Endothelial cell (in vitro differentiated cells): ENCODE measurements around the gene WDR36. TPM values are rescaled to one million over a fixed set of nuclear protein-coding genes. Genes with fewer than 3 reads are reported as not detected.

Source experiments
- DNase-seq: peaks from one replicate; pipeline ENCODE4 v3.0.0; 2021; ENCODE audit warnings: low spot score
- H3K27ac Mint-ChIP-seq: one replicate; pipeline ENCODE4 v1.8.0; 2021; ENCODE audit warnings: mixed read lengths, inconsistent platforms; ENCODE audit not compliant: unreplicated experiment
- H3K27me3 Mint-ChIP-seq: one replicate; pipeline ENCODE4 v1.8.0; 2021; ENCODE audit warnings: mild to moderate bottlenecking, moderate library complexity, mixed read lengths, inconsistent platforms; ENCODE audit not compliant: unreplicated experiment
- H3K36me3 Mint-ChIP-seq: one replicate; pipeline ENCODE4 v1.8.0; 2021; ENCODE audit warnings: mild to moderate bottlenecking, low read depth, mixed read lengths, inconsistent platforms; ENCODE audit not compliant: unreplicated experiment
- H3K4me1 Mint-ChIP-seq: one replicate; pipeline ENCODE4 v1.8.0; 2021; ENCODE audit warnings: mild to moderate bottlenecking, mixed read lengths, inconsistent platforms; ENCODE audit not compliant: unreplicated experiment
- H3K4me3 Mint-ChIP-seq: one replicate; pipeline ENCODE4 v1.8.0; 2021; ENCODE audit warnings: mild to moderate bottlenecking, mixed read lengths, inconsistent platforms; ENCODE audit not compliant: unreplicated experiment
- H3K9me3 Mint-ChIP-seq: one replicate; pipeline ENCODE4 v1.8.0; 2021; ENCODE audit warnings: mixed read lengths, inconsistent platforms; ENCODE audit not compliant: unreplicated experiment
- CTCF ChIP-seq: fragments of 200-600 bp; sonication (generic); IDR thresholded peaks from one replicate; pipeline ENCODE4 v1.5.0; 2021; ENCODE audit warnings: antibody characterized with exemption; ENCODE audit not compliant: unreplicated experiment
- total RNA-seq: library from RNA; stranded (reverse); fragmentation: NEBNext Ultra II Directional; extraction: Animal tissue kit (Norgen Biotek cat#: 25700); gene quantifications from one replicate; pipeline ENCODE4 v1.2.1, GENCODE V29; 2021; ENCODE audit not compliant: unreplicated experiment

The WDR36 gene
- total RNA-seq, 1 donor from 2014 or later = 25.2 TPM

- DNase-seq = no peak
- Mint-ChIP-seq H3K4me3 (no peak overlapping the region), H3K9me3 (no peaks in the 10 kb centered on the region), H3K27me3 (peaks cover 6% of the 10 kb centered on the region), H3K36me3 (no peaks in the 10 kb centered on the region), H3K27ac (no peak overlapping the region), H3K4me1 (peaks cover 31% of the 10 kb centered on the region)
- no peak for TF ChIP-seq CTCF
These were observed 52.3 kb downstream of the WDR36 start for GRCh38 chr5:111144352-111144930.

- peaks cover 35% of the 10 kb centered on the region for H3K4me1 Mint-ChIP-seq
- no peaks in the 10 kb centered on the region for H3K9me3 Mint-ChIP-seq
- peak overlapping the region; percentile 97 for H3K27ac Mint-ChIP-seq
- DNase-seq = no peak
- no peak for TF ChIP-seq CTCF
- no peak overlapping the region for H3K4me3 Mint-ChIP-seq
- peaks cover 6% of the 10 kb centered on the region for H3K27me3 Mint-ChIP-seq
- H3K36me3 Mint-ChIP-seq = no peaks in the 10 kb centered on the region
These were observed 53.9 kb downstream of the WDR36 start for GRCh38 chr5:111146053-111146452.

- H3K9me3 Mint-ChIP-seq = no peaks in the 10 kb centered on the region
- DNase-seq = no peak
- peaks cover 8% of the 10 kb centered on the region for H3K27me3 Mint-ChIP-seq
- H3K4me1 Mint-ChIP-seq = peaks cover 35% of the 10 kb centered on the region
- H3K4me3 Mint-ChIP-seq = peak overlapping the region; percentile 49
- no peaks in the 10 kb centered on the region for H3K36me3 Mint-ChIP-seq
- H3K27ac Mint-ChIP-seq = peak overlapping the region; percentile 97
- TF ChIP-seq CTCF = no peak
These were observed 55.4 kb downstream of the WDR36 start for GRCh38 chr5:111147502-111147901.

- Mint-ChIP-seq H3K9me3 (no peaks in the 10 kb centered on the region), H3K4me1 (peaks cover 24% of the 10 kb centered on the region), H3K27me3 (peaks cover 4% of the 10 kb centered on the region), H3K27ac (peak overlapping the region; percentile 52), H3K4me3 (no peak overlapping the region), H3K36me3 (no peaks in the 10 kb centered on the region)
- DNase-seq = no peak
- TF ChIP-seq CTCF = no peak
These were observed 59.9 kb downstream of the WDR36 start for GRCh38 chr5:111151998-111152397.

- no peaks in the 10 kb centered on the region for H3K36me3 Mint-ChIP-seq
- H3K4me1 Mint-ChIP-seq = peaks cover 9% of the 10 kb centered on the region
- no peak for DNase-seq
- no peaks in the 10 kb centered on the region for H3K9me3 Mint-ChIP-seq
- no peak overlapping the region for H3K27ac Mint-ChIP-seq
- H3K4me3 Mint-ChIP-seq = no peak overlapping the region
- H3K27me3 Mint-ChIP-seq = peaks cover 4% of the 10 kb centered on the region
- TF ChIP-seq CTCF = no peak
These were observed 61.3 kb downstream of the WDR36 start for GRCh38 chr5:111153483-111153882.
